ENCODE results near the gene PBX1. TPM values are rescaled to one million over a fixed set of nuclear protein-coding genes. Genes with fewer than 3 reads are reported as not detected.

The PBX1 gene
- total RNA-seq, 4 donors from 2014 or later: 33.3 to 61.8 (median 56.2) TPM

- TF ChIP-seq CTCF (IDR thresholded peaks at IDR 0.05): no peak
- DNase-seq (ENCODE audit: low spot score) (no peak), ATAC-seq (ENCODE audit: low FRiP score) (no peak)
These were observed 142.3 kb downstream of the PBX1 start for GRCh38 chr1:164701189-164701761.

GRCh38 chr1:164702216-164702615 is 143.2 kb downstream of the PBX1 start:
- DNase-seq (ENCODE audit: low spot score) (no peak), ATAC-seq (ENCODE audit: low FRiP score) (no peak)
- TF ChIP-seq CTCF (IDR thresholded peaks at IDR 0.05): no peak

- ATAC-seq (ENCODE audit: low FRiP score) (no peak), DNase-seq (ENCODE audit: low spot score) (no peak)
- TF ChIP-seq CTCF (IDR thresholded peaks at IDR 0.05): no peak
These were observed 143.7 kb downstream of the PBX1 start for GRCh38 chr1:164702664-164703063.

- no peak for ATAC-seq (ENCODE audit: low FRiP score)
These were observed 144.5 kb downstream of the PBX1 start for GRCh38 chr1:164703463-164703862.

GRCh38 chr1:164703960-164704411 is 145.0 kb downstream of the PBX1 start:
- TF ChIP-seq CTCF (IDR thresholded peaks at IDR 0.05): no peak
- ATAC-seq (ENCODE audit: low FRiP score) (no peak), DNase-seq (ENCODE audit: low spot score) (no peak)

More at GRCh38 chr1:164703463-164703862, 144.5 kb downstream of the PBX1 start:
- DNase-seq (ENCODE audit: low spot score): no peak
- TF ChIP-seq CTCF (IDR thresholded peaks at IDR 0.05): no peak

GRCh38 chr1:164704954-164705353 is 146.0 kb downstream of the PBX1 start:
- no peak for ATAC-seq (ENCODE audit: low FRiP score)
- TF ChIP-seq CTCF (IDR thresholded peaks at IDR 0.05): no peak
- DNase-seq (ENCODE audit: low spot score): no peak

- ATAC-seq (ENCODE audit: low FRiP score) (no peak), DNase-seq (ENCODE audit: low spot score) (no peak)
- no peak for TF ChIP-seq CTCF (IDR thresholded peaks at IDR 0.05)
These were observed 147.6 kb downstream of the PBX1 start for GRCh38 chr1:164706606-164706987.

All from omental fat pad (tissue), 4 donors.